ENCODE data around the gene ING3.

DNA sequence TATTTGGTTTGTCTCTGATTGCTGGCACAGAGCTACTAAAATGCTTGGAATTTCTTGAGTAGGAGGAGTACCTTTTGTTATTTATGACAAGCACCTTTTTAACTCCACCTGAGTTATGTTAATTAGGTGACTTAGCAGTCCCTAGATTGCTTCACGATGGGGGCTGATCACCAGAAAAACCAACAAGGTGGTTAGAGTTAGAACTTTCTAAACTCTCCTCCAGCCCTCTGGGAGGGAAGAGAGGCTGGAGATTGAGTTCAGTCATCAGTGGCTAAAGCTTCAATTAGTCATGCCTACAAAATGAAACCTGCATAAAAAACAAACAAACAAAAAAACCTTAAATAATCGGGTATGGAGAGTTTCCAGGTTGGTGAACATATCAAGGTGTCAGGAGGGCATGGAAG lies 23.6 kb upstream of the ING3 start:
- TF ChIP-seq POLR2A (IDR thresholded peaks at IDR 0.05) (no peak), CTCF (IDR thresholded peaks at IDR 0.05 in 8 of 11, conservative IDR thresholded peaks at IDR 0.05 in 3 of 11) (no peak), POLR2AphosphoS5 (IDR thresholded peaks at IDR 0.05) (no peak)
